HG02870 (cell line): ENCODE measurements around the gene SF1.

ENCODE experiments used
- ATAC-seq: cut with Tn5 transposase; IDR thresholded peaks from one replicate; pipeline ENCODE4 v1.9.1; 2021; ENCODE audit warnings: mild to moderate bottlenecking, moderate library complexity; ENCODE audit not compliant: unreplicated experiment

SF1 gene

DNA sequence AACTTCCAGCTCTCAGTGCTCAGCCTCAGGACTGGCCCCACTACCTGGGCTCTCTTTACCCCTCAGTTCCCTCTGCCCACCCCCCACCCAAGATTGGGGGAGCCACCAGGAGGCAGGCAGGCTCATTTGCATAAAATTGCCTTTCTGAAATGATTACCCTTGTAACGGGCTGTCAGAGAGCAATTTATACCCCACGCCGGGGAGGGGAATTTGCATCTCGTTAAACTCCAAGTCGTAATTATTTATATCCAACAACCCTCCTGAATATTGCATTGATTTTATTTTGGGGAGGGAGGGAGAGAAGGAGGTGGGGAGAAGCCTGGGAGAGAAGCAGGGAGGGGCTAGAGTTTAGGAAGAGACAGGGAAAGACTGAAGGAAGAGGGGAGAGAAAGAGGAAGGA, 63.7 kb downstream of the SF1 start:
- ATAC-seq = no peak
